Stomach (tissue), 4 donors: Measurements from ENCODE around the gene ERICH2.

ENCODE experiments used
- EP300 ChIP-seq: sonication (generic); formaldehyde crosslinking; IDR thresholded peaks from one replicate; pipeline ENCODE4 v1.6.1; 2017; ENCODE audit warnings: antibody characterized with exemption
- POLR2AphosphoS5 ChIP-seq, 3 donors: sonication (generic); formaldehyde crosslinking; IDR thresholded peaks; one replicate each; pipeline ENCODE4 v1.6.1; 2016; ENCODE audit warnings: antibody characterized with exemption in 3 of 3
- TF ChIP-seq, protein P1 (sequence below), 7 experiments: fragments of 450-650 bp in 4 of 7; fragments of 200-600 bp in 3 of 7; sonication (generic) in 3 of 7; IDR thresholded peaks; one replicate each; pipeline ENCODE4 v1.5.1; 2016 to 2019; ENCODE audit warnings: antibody characterized with exemption in 7 of 7, control low read depth in 2 of 7, mild to moderate bottlenecking in 1 of 7

DNA sequence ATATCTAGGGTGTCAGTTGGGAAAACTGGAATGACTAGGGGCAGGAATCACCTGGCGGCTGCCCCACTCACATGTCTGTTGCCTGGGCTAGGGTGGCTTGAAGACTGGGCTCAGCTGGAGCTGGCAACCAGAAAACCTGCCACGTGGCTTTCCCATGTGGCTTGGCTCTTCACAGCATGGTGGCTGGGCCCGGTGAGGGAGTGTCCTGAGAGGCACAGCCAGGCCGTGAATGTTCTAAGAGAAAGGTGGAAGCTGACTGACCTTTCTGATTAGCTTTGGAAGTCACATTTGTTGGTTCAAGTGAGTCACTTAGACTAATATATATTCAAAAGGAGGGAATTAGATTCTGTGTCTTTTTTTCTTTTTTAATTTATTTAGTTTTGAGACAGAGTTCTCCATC lies 32.4 kb upstream of the ERICH2 start:
- TF ChIP-seq, protein P1, sequence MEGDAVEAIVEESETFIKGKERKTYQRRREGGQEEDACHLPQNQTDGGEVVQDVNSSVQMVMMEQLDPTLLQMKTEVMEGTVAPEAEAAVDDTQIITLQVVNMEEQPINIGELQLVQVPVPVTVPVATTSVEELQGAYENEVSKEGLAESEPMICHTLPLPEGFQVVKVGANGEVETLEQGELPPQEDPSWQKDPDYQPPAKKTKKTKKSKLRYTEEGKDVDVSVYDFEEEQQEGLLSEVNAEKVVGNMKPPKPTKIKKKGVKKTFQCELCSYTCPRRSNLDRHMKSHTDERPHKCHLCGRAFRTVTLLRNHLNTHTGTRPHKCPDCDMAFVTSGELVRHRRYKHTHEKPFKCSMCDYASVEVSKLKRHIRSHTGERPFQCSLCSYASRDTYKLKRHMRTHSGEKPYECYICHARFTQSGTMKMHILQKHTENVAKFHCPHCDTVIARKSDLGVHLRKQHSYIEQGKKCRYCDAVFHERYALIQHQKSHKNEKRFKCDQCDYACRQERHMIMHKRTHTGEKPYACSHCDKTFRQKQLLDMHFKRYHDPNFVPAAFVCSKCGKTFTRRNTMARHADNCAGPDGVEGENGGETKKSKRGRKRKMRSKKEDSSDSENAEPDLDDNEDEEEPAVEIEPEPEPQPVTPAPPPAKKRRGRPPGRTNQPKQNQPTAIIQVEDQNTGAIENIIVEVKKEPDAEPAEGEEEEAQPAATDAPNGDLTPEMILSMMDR (IDR thresholded peaks at IDR 0.05): no peak
- TF ChIP-seq EP300 (no peak), POLR2AphosphoS5 (IDR thresholded peaks at IDR 0.05) (peak in 1 of 3 donors; percentile 74)
